Measurements from ENCODE around the gene FSIP2.

- TF ChIP-seq, protein P1, sequence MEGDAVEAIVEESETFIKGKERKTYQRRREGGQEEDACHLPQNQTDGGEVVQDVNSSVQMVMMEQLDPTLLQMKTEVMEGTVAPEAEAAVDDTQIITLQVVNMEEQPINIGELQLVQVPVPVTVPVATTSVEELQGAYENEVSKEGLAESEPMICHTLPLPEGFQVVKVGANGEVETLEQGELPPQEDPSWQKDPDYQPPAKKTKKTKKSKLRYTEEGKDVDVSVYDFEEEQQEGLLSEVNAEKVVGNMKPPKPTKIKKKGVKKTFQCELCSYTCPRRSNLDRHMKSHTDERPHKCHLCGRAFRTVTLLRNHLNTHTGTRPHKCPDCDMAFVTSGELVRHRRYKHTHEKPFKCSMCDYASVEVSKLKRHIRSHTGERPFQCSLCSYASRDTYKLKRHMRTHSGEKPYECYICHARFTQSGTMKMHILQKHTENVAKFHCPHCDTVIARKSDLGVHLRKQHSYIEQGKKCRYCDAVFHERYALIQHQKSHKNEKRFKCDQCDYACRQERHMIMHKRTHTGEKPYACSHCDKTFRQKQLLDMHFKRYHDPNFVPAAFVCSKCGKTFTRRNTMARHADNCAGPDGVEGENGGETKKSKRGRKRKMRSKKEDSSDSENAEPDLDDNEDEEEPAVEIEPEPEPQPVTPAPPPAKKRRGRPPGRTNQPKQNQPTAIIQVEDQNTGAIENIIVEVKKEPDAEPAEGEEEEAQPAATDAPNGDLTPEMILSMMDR (IDR thresholded peaks at IDR 0.05): no peak
- no peak for TF ChIP-seq POLR2A (IDR thresholded peaks at IDR 0.05)
These were observed 18.8 kb downstream of the FSIP2 start for GRCh38 chr2:185757356-185757755.

All from stomach (tissue), 4 donors.